PFSK-1 (cell line): ENCODE data around the gene SNRNP200.

Source experiments
- FOXP2 ChIP-seq: optimal IDR thresholded peaks from 2 replicates; pipeline ENCODE3; 2011; ENCODE audit warnings: borderline replicate concordance, control low read depth, inconsistent platforms; ENCODE audit not compliant: insufficient read depth; ENCODE audit errors: extremely low read length, extremely low read depth
- POLR2AphosphoS5 ChIP-seq: IDR thresholded peaks from 2 replicates; pipeline ENCODE4 v1.6.1; 2012; ENCODE audit warnings: low read depth, mild to moderate bottlenecking, control low read depth, low read length, moderate library complexity
- SIN3A ChIP-seq: IDR thresholded peaks from 2 replicates; pipeline ENCODE4 v1.6.1; 2012; ENCODE audit warnings: mild to moderate bottlenecking, low read length, moderate library complexity, borderline replicate concordance; ENCODE audit not compliant: insufficient read depth
- TAF1 ChIP-seq: IDR thresholded peaks from 2 replicates; pipeline ENCODE4 v1.6.1; 2012; ENCODE audit warnings: low read length, control low read depth, borderline replicate concordance; ENCODE audit not compliant: insufficient read depth
- TF ChIP-seq, protein P1 (sequence below), 2 experiments: IDR thresholded peaks; 2 replicates each; pipeline versions ENCODE4 v1.6.1 to v1.8.0; 2011 to 2012; ENCODE audit warnings: low read depth in 2 of 2, low read length in 2 of 2, control low read depth in 1 of 2, inconsistent platforms in 1 of 2, mild to moderate bottlenecking in 1 of 2, moderate library complexity in 1 of 2; ENCODE audit not compliant: insufficient read depth in 1 of 2

DNA sequence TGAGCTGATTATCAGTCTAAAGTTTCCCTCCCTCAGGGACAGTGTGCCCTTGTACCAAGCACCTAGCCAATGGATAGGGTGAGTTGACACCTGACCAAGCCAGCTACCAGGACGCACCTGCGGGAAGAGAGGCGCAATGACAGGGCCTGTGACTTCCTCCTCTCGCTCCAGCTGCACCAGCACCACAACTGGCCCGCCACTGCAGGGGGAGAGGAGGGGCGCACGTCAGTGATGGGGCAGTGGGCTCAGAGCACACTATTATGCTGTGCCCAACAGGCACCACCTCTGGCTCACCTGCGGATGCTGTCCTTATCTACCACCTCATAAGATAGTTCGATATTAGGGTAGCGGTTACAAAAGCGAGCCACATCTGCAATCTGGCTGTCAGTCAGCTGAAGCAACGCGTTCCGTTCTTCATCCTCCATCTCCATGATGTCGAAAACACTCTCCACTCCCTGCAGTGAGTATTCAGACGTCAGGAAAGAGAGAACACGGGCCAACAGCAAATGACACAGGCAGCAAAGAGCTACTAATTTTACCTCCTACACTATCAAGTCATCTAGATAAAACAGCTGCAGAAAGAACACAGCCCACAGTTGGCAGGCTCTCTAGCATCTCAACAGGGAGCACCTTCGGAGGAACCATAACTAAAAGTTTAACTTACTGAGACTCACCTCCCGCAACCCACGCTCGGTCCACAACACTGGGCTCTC lies 28.4 kb downstream of the SNRNP200 start:
- TF ChIP-seq TAF1, result no peak
- TF ChIP-seq, protein P1, sequence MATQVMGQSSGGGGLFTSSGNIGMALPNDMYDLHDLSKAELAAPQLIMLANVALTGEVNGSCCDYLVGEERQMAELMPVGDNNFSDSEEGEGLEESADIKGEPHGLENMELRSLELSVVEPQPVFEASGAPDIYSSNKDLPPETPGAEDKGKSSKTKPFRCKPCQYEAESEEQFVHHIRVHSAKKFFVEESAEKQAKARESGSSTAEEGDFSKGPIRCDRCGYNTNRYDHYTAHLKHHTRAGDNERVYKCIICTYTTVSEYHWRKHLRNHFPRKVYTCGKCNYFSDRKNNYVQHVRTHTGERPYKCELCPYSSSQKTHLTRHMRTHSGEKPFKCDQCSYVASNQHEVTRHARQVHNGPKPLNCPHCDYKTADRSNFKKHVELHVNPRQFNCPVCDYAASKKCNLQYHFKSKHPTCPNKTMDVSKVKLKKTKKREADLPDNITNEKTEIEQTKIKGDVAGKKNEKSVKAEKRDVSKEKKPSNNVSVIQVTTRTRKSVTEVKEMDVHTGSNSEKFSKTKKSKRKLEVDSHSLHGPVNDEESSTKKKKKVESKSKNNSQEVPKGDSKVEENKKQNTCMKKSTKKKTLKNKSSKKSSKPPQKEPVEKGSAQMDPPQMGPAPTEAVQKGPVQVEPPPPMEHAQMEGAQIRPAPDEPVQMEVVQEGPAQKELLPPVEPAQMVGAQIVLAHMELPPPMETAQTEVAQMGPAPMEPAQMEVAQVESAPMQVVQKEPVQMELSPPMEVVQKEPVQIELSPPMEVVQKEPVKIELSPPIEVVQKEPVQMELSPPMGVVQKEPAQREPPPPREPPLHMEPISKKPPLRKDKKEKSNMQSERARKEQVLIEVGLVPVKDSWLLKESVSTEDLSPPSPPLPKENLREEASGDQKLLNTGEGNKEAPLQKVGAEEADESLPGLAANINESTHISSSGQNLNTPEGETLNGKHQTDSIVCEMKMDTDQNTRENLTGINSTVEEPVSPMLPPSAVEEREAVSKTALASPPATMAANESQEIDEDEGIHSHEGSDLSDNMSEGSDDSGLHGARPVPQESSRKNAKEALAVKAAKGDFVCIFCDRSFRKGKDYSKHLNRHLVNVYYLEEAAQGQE (IDR thresholded peaks at IDR 0.05; ENCODE audit: insufficient read depth in 1 of 2, low read depth in 2 of 2, low read length in 2 of 2), result no peak
- TF ChIP-seq SIN3A, result no peak
- no peak for TF ChIP-seq POLR2AphosphoS5
- no peak for TF ChIP-seq FOXP2
